Stomach (tissue), 9 donors: ENCODE data around the gene TGFBR3L. TPM values are rescaled to one million over a fixed set of nuclear protein-coding genes. Genes with fewer than 3 reads are reported as not detected.

ENCODE experiments used
- DNase-seq, 2 donors: peaks; one replicate each; pipeline versions ENCODE4 v3.0.0 to v3.0.0-alpha.2; 2013 to 2019
- H3K27ac ChIP-seq, 5 donors: fragments of 200-600 bp in 4 of 5; sonication (generic) in 4 of 5; one replicate each; pipeline ENCODE4 v1.5.1; 2013 to 2019; ENCODE audit warnings: mild to moderate bottlenecking in 1 of 5, moderate library complexity in 1 of 5
- H3K27me3 ChIP-seq, 3 donors: fragments of 200-600 bp; sonication (generic); one replicate each; pipeline ENCODE4 v1.5.1; 2017 to 2019; ENCODE audit warnings: mixed run types in 1 of 3
- H3K36me3 ChIP-seq, 4 donors: fragments of 200-600 bp; sonication (generic); 1 replicate in 3 of 4; 2 replicates in 1 of 4; pipeline ENCODE4 v1.5.1; 2016 to 2019
- H3K4me1 ChIP-seq, 4 donors: fragments of 200-600 bp; sonication (generic); one replicate each; pipeline ENCODE4 v1.5.1; 2016 to 2019
- H3K4me3 ChIP-seq, 4 donors: fragments of 200-600 bp; sonication (generic) in 3 of 4; one replicate each; pipeline ENCODE4 v1.5.1; 2016 to 2019; ENCODE audit warnings: mild to moderate bottlenecking in 1 of 4
- H3K9me3 ChIP-seq, 4 donors: fragments of 200-600 bp; sonication (generic); one replicate each; pipeline ENCODE4 v1.5.1; 2016 to 2019
- EP300 ChIP-seq: sonication (generic); formaldehyde crosslinking; IDR thresholded peaks from one replicate; pipeline ENCODE4 v1.6.1; 2017; ENCODE audit warnings: antibody characterized with exemption
- POLR2A ChIP-seq, 4 donors: fragments of 450-650 bp; IDR thresholded peaks; one replicate each; pipeline ENCODE4 v1.6.1; 2016; ENCODE audit warnings: antibody characterized with exemption in 4 of 4, control low read depth in 2 of 4, mild to moderate bottlenecking in 1 of 4, moderate library complexity in 1 of 4
- POLR2AphosphoS5 ChIP-seq, 3 donors: sonication (generic); formaldehyde crosslinking; IDR thresholded peaks; one replicate each; pipeline ENCODE4 v1.6.1; 2016; ENCODE audit warnings: antibody characterized with exemption in 3 of 3
- WGBS, 5 donors: extraction: QIAGEN DNeasy Blood & Tissue Kit in 3 of 5; methylation state at CpG; one replicate each; pipeline versions ENCODE4 v1.1.5 to v1.1.7; 2013 to 2018; 5-methylcytosine and 5-hydroxymethylcytosine counted together
- intact Hi-C: fragments of 100-400 bp; cut with DNase I; formaldehyde crosslinking; loops from one replicate; pipeline ENCODE4 v1.15.1; 2023; ENCODE audit warnings: low total_unique reads
- polyA plus RNA-seq, 3 donors: library from polyadenylated mRNA; stranded (reverse); fragments of 200-250 nt; gene quantifications; one replicate each; pipeline ENCODE4 v1.2.3, GENCODE V29; 2013
- total RNA-seq, 5 donors: library from RNA; depleted of rRNA; stranded (reverse); fragments of >200 nt; gene quantifications; one replicate each; pipeline versions ENCODE4 v1.1.0 to v1.2.3, GENCODE V29; 2014 to 2016
- TF ChIP-seq, protein P1 (sequence below), 7 experiments: fragments of 450-650 bp in 4 of 7; fragments of 200-600 bp in 3 of 7; sonication (generic) in 3 of 7; IDR thresholded peaks; one replicate each; pipeline ENCODE4 v1.5.1; 2016 to 2019; ENCODE audit warnings: antibody characterized with exemption in 7 of 7, control low read depth in 2 of 7, mild to moderate bottlenecking in 1 of 7
- donor health status: healthy with polysubstance abuse.
- donor health status: Bipolar disorder and iron deficiency.
- donor health status: healthy.

Gene TGFBR3L
- total and polyA plus RNA-seq, 8 donors = 1.5 TPM; not detected in 7

DNA sequence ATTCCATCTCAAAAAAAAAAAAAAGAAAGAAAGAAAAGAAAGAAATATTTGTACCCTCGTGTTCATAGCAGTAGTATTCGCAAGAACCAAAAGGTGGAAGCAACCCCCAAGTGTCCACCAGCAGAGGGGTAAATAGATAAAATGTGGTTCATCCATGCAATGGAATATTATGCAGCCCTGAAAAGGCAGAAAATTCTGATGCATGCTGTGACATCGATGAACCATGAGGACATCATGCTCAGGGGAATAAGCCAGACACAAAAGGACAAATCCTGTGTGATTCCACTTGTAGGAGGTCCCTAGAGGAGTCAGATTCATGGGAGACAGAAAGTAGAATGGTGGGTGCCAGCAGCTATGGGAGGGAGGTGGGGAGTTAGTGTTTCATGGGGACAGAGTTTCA lies 32.7 kb upstream of the TGFBR3L start:
- intact Hi-C loops = no loop called here
- no peak for DNase-seq
- 90 to 96% (median 95%) methylated on average over 3 of the region's 3 CpGs for WGBS, 5 donors

DNA sequence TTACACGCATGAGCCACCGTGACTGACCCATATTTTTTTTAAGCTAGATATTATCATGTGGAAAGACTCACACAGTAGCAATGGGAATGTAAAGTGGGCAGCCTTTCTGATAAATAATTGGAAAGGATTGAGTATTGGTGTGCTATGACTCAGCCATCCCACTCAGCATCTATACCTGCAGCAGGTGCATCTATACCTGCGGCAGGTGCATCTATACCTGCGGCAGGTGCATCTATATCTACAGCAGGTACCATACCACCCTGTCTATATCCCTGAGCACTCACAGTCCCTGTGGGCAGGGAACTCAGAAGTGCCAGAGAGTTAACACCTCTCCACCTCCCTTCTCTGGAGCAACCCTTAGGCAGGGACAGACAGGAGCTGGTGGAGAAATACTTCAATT lies 31.5 kb upstream of the TGFBR3L start:
- 67 to 92% (median 82%) methylated on average over 4 of the region's 4 CpGs for WGBS, 5 donors
- H3K9me3 ChIP-seq = no peaks in the 10 kb centered on the region
- intact Hi-C loops = no loop called here
- TF ChIP-seq EP300 (no peak), POLR2A (IDR thresholded peaks at IDR 0.05) (no peak), POLR2AphosphoS5 (IDR thresholded peaks at IDR 0.05) (no peak)
- TF ChIP-seq, protein P1, sequence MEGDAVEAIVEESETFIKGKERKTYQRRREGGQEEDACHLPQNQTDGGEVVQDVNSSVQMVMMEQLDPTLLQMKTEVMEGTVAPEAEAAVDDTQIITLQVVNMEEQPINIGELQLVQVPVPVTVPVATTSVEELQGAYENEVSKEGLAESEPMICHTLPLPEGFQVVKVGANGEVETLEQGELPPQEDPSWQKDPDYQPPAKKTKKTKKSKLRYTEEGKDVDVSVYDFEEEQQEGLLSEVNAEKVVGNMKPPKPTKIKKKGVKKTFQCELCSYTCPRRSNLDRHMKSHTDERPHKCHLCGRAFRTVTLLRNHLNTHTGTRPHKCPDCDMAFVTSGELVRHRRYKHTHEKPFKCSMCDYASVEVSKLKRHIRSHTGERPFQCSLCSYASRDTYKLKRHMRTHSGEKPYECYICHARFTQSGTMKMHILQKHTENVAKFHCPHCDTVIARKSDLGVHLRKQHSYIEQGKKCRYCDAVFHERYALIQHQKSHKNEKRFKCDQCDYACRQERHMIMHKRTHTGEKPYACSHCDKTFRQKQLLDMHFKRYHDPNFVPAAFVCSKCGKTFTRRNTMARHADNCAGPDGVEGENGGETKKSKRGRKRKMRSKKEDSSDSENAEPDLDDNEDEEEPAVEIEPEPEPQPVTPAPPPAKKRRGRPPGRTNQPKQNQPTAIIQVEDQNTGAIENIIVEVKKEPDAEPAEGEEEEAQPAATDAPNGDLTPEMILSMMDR (IDR thresholded peaks at IDR 0.05) = no peak
- no peaks in the 10 kb centered on the region for H3K36me3 ChIP-seq
- peaks cover 0 to 25% (median 5%) of the 10 kb centered on the region in 3 donors for H3K27me3 ChIP-seq
- DNase-seq = no peak
- no peak overlapping the region for H3K4me3 ChIP-seq
- H3K27ac ChIP-seq = no peak overlapping the region
- H3K4me1 ChIP-seq = peaks cover 0 to 2% (median 1%) of the 10 kb centered on the region in 4 donors

More for the DNA sequence above, 32.7 kb upstream of the TGFBR3L start:
- no peaks in the 10 kb centered on the region for H3K9me3 ChIP-seq
- no peaks in the 10 kb centered on the region for H3K4me1 ChIP-seq
- H3K4me3 ChIP-seq = no peak overlapping the region
- no peaks in the 10 kb centered on the region for H3K36me3 ChIP-seq
- H3K27me3 ChIP-seq = peaks cover 0 to 14% (median 0%) of the 10 kb centered on the region in 3 donors
- H3K27ac ChIP-seq = no peak overlapping the region
- TF ChIP-seq POLR2A (IDR thresholded peaks at IDR 0.05) = no peak
- TF ChIP-seq, protein P1 (IDR thresholded peaks at IDR 0.05) = no peak
- TF ChIP-seq POLR2AphosphoS5 (IDR thresholded peaks at IDR 0.05) = no peak
- no peak for TF ChIP-seq EP300

DNA sequence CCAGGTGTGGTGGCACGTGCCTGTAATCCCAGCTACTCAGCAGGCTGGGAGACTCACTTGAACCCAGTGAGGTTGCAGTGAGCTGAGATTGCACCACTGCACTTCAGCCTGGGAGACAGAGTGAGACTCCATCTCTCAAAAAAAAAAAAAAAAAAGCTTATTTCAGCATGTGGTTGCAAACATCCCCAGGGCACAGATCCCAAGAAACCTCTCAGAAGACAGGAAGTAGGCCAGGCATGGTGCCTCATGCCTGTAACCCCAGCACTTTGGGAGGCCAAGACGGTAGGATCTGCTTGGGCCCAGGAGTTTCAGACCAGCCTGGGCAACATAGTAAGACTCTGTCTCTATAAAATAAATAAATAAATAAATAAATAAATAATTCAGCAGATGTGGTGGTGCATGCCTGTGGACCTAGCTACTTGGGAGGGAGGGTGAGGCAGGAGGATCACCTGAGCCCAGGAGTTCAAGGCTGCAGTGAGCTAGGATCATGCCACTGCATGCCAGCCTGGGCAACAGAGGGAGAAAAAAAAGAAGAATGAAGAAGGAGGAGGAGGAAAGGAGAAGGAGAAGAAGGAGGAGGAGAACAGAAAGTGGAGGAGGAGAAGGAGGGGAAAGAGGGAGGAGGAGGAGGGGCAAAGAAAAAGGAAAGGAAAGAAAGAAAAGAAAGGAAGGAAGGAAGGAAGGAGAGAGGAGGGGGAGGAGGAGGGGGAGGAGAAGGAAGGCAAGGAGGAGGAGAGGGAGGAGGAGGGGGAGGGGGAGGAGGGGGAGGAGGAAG lies 30.6 kb upstream of the TGFBR3L start:
- intact Hi-C loops = no loop called here
- TF ChIP-seq POLR2AphosphoS5 (IDR thresholded peaks at IDR 0.05) (no peak), POLR2A (IDR thresholded peaks at IDR 0.05) (no peak), EP300 (no peak)
- TF ChIP-seq, protein P1 (IDR thresholded peaks at IDR 0.05) = no peak
- no peak overlapping the region for H3K4me3 ChIP-seq

DNA sequence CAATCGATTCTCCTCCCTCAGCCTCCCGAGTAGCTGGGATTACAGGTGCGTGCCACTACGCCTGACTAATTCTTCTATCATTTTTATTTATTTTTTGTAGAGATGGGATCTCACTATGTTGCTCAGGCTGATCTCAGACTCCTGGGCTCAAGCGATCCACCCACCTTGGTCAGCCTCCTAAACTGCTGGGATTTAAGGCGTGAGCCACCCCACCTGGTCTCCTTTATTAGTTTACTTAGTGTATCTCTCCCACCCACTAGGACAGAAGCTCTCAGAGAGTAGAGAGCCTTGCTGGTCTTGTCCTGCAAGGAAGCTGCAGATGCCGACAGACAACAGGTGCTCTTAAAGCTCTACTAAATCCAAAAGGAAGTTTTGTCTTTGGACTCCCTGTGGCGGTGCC lies 28.8 kb upstream of the TGFBR3L start:
- DNase-seq = no peak
- WGBS, 5 donors = 80 to 86% (median 84%) methylated on average over 8 of the region's 8 CpGs
- intact Hi-C loops = no loop called here
- H3K4me1 ChIP-seq = peaks cover 0 to 14% (median 12%) of the 10 kb centered on the region in 4 donors
- H3K36me3 ChIP-seq = no peaks in the 10 kb centered on the region
- H3K27me3 ChIP-seq = peaks cover 0 to 44% (median 10%) of the 10 kb centered on the region in 3 donors
- H3K4me3 ChIP-seq = no peak overlapping the region
- no peak overlapping the region for H3K27ac ChIP-seq
- TF ChIP-seq POLR2AphosphoS5 (IDR thresholded peaks at IDR 0.05) (no peak), POLR2A (IDR thresholded peaks at IDR 0.05) (no peak), EP300 (no peak)
- TF ChIP-seq, protein P1 (IDR thresholded peaks at IDR 0.05) = no peak
- no peaks in the 10 kb centered on the region for H3K9me3 ChIP-seq

More for the DNA sequence above, 30.6 kb upstream of the TGFBR3L start:
- DNase-seq = no peak
- WGBS, 5 donors = 86 to 90% (median 87%) methylated on average over 2 of the region's 2 CpGs
- no peaks in the 10 kb centered on the region for H3K36me3 ChIP-seq
- no peak overlapping the region for H3K27ac ChIP-seq
- no peaks in the 10 kb centered on the region for H3K9me3 ChIP-seq
- H3K27me3 ChIP-seq = peaks cover 0 to 34% (median 10%) of the 10 kb centered on the region in 3 donors
- peaks cover 0 to 11% (median 10%) of the 10 kb centered on the region in 4 donors for H3K4me1 ChIP-seq
